ENCODE results near the gene CHURC1. TPM values are rescaled to one million over a fixed set of nuclear protein-coding genes. Genes with fewer than 3 reads are reported as not detected.
A peak's percentile ranks its signal among the peaks of the same experiment; 100 is the strongest.

CHURC1 gene
- total and polyA plus RNA-seq, 3 donors from 2014 or later = 53.5 to 62.8 (median 55.7) TPM

GRCh38 chr14:64915029-64915424, 772 bp downstream of the CHURC1 start:
- DNase-seq = no peak
- intact Hi-C loops (cut with DNase I; ENCODE audit: low total_unique reads) = no loop called here
- no peaks in the 10 kb centered on the region for H3K27me3 ChIP-seq
- no peaks in the 10 kb centered on the region for H3K9me3 ChIP-seq
- peaks cover 19% of the 10 kb centered on the region for H3K4me1 ChIP-seq
- WGBS, 2 donors = 11 to 12% methylated on average over 4 of the region's 4 CpGs
- no peaks in the 10 kb centered on the region for H3K36me3 ChIP-seq (ENCODE audit: low read depth, missing control alignments)
- no peak for TF ChIP-seq POLR2A (IDR thresholded peaks at IDR 0.05)
- TF ChIP-seq CTCF (IDR thresholded peaks at IDR 0.05) = no peak
- peak overlapping the region; percentile 97 to 98 for H3K4me3 ChIP-seq
- peak overlapping the region; percentile 93 to 97 for H3K27ac ChIP-seq

- no peaks in the 10 kb centered on the region for H3K27me3 ChIP-seq
- intact Hi-C loops (cut with DNase I; ENCODE audit: low total_unique reads) = no loop called here
- no peaks in the 10 kb centered on the region for H3K36me3 ChIP-seq (ENCODE audit: low read depth, missing control alignments)
- H3K27ac ChIP-seq = no peak overlapping the region
- WGBS, 2 donors = 64 to 93% methylated on average over 2 of the region's 2 CpGs
- no peak for TF ChIP-seq CTCF (IDR thresholded peaks at IDR 0.05)
- no peak for TF ChIP-seq POLR2A (IDR thresholded peaks at IDR 0.05)
- peaks cover 19% of the 10 kb centered on the region for H3K4me1 ChIP-seq
- H3K9me3 ChIP-seq = no peaks in the 10 kb centered on the region
- no peak overlapping the region for H3K4me3 ChIP-seq
- DNase-seq = no peak
Measured at GRCh38 chr14:64915797-64916196, 1.5 kb downstream of the CHURC1 start.

- DNase-seq = no peak
- Histone ChIP-seq H3K36me3 (ENCODE audit: low read depth, missing control alignments) (no peaks in the 10 kb centered on the region), H3K4me3 (no peak overlapping the region), H3K27me3 (no peaks in the 10 kb centered on the region), H3K4me1 (peaks cover 10% of the 10 kb centered on the region), H3K27ac (no peak overlapping the region), H3K9me3 (no peaks in the 10 kb centered on the region)
- TF ChIP-seq CTCF (IDR thresholded peaks at IDR 0.05) (no peak), POLR2A (IDR thresholded peaks at IDR 0.05) (no peak)
- intact Hi-C loops (cut with DNase I; ENCODE audit: low total_unique reads) = no loop called here
- WGBS, 2 donors = 86 to 91% methylated on average over 4 of the region's 4 CpGs
Measured at GRCh38 chr14:64918216-64918615, 4.0 kb downstream of the CHURC1 start.

GRCh38 chr14:64919215-64919614, 5.0 kb downstream of the CHURC1 start:
- intact Hi-C loops (cut with DNase I; ENCODE audit: low total_unique reads) = no loop called here
- Histone ChIP-seq H3K4me1 (peaks cover 10% of the 10 kb centered on the region), H3K27me3 (no peaks in the 10 kb centered on the region), H3K4me3 (no peak overlapping the region), H3K27ac (no peak overlapping the region), H3K36me3 (ENCODE audit: low read depth, missing control alignments) (no peaks in the 10 kb centered on the region), H3K9me3 (no peaks in the 10 kb centered on the region)
- no peak for DNase-seq
- TF ChIP-seq POLR2A (IDR thresholded peaks at IDR 0.05) = no peak
- TF ChIP-seq CTCF (IDR thresholded peaks at IDR 0.05) = no peak

- no peak for DNase-seq
- TF ChIP-seq CTCF (IDR thresholded peaks at IDR 0.05) (no peak), POLR2A (IDR thresholded peaks at IDR 0.05) (no peak)
- Histone ChIP-seq H3K36me3 (ENCODE audit: low read depth, missing control alignments) (no peaks in the 10 kb centered on the region), H3K4me1 (peaks cover 10% of the 10 kb centered on the region), H3K27me3 (no peaks in the 10 kb centered on the region), H3K27ac (no peak overlapping the region), H3K9me3 (no peaks in the 10 kb centered on the region), H3K4me3 (no peak overlapping the region)
- intact Hi-C loops (cut with DNase I; ENCODE audit: low total_unique reads) = no loop called here
- 93 to 96% methylated on average over 5 of the region's 5 CpGs for WGBS, 2 donors
Measured at GRCh38 chr14:64919618-64920017, 5.4 kb downstream of the CHURC1 start.

Measured in testis (tissue), 3 donors.